Osteoblast (primary cell): ENCODE results near the gene NRN1. TPM values are rescaled to one million over a fixed set of nuclear protein-coding genes. Genes with fewer than 3 reads are reported as not detected.
"Not testable (repeated sequence)": the region's sequence is repeated elsewhere in the genome, so short reads cannot be mapped to it uniquely, and the experiment has no call there.

Experiments used
- DNase-seq: peaks from one replicate; pipeline ENCODE4 v3.0.0; 2011; ENCODE audit warnings: low spot score, mixed read lengths; ENCODE audit not compliant: insufficient read length; ENCODE audit errors: missing footprints
- H2AFZ ChIP-seq: 2 replicates; pipeline ENCODE4 v1.6.0; 2011; ENCODE audit warnings: mild to moderate bottlenecking, low read length
- H3K27ac ChIP-seq: 2 replicates; pipeline ENCODE4 v1.5.1; 2011; ENCODE audit warnings: mild to moderate bottlenecking, low read depth, low read length, moderate library complexity
- H3K27me3 ChIP-seq: 2 replicates; pipeline ENCODE4 v1.6.0; 2012; ENCODE audit warnings: mild to moderate bottlenecking, control low read depth, inconsistent platforms, low read length, moderate library complexity; ENCODE audit not compliant: insufficient read depth
- H3K36me3 ChIP-seq: 2 replicates; pipeline ENCODE4 v1.5.1; 2011; ENCODE audit warnings: mild to moderate bottlenecking, low read length, control low read depth, moderate library complexity; ENCODE audit not compliant: insufficient read depth
- H3K4me1 ChIP-seq: 2 replicates; pipeline ENCODE4 v1.5.1; 2011; ENCODE audit warnings: mild to moderate bottlenecking, low read length, control low read depth, moderate library complexity; ENCODE audit not compliant: insufficient read depth
- H3K4me2 ChIP-seq: 2 replicates; pipeline ENCODE4 v1.6.0; 2011; ENCODE audit warnings: mild to moderate bottlenecking, low read length; ENCODE audit not compliant: insufficient read depth
- H3K4me3 ChIP-seq: fragments of 200-600 bp; sonication (generic); 3 replicates; pipeline ENCODE4 v1.5.1; 2012; ENCODE audit warnings: mild to moderate bottlenecking, low read length, inconsistent platforms; ENCODE audit not compliant: insufficient read depth
- H3K79me2 ChIP-seq: 2 replicates; pipeline ENCODE4 v1.6.0; 2012; ENCODE audit warnings: mild to moderate bottlenecking, low read length, control low read depth, inconsistent platforms; ENCODE audit not compliant: insufficient read depth
- H3K9me3 ChIP-seq: 2 replicates; pipeline ENCODE4 v1.5.1; 2011; ENCODE audit warnings: low read depth, low read length, control low read depth
- H4K20me1 ChIP-seq: 2 replicates; pipeline ENCODE4 v1.6.0; 2012; ENCODE audit warnings: mild to moderate bottlenecking, low read length, control low read depth; ENCODE audit not compliant: insufficient read depth
- total RNA-seq: library from RNA; depleted of rRNA; stranded (reverse); fragments of >200 nt; gene quantifications from 2 replicates; pipeline ENCODE4 v1.2.3, GENCODE V29; 2012
- TF ChIP-seq, protein P1 (sequence below): IDR thresholded peaks from 2 replicates; pipeline ENCODE4 v1.5.1; 2011; ENCODE audit warnings: mild to moderate bottlenecking, low read depth, low read length, moderate library complexity; ENCODE audit errors: extremely low read depth

The NRN1 gene
- total RNA-seq, 1 donor = 56.1 TPM

DNA sequence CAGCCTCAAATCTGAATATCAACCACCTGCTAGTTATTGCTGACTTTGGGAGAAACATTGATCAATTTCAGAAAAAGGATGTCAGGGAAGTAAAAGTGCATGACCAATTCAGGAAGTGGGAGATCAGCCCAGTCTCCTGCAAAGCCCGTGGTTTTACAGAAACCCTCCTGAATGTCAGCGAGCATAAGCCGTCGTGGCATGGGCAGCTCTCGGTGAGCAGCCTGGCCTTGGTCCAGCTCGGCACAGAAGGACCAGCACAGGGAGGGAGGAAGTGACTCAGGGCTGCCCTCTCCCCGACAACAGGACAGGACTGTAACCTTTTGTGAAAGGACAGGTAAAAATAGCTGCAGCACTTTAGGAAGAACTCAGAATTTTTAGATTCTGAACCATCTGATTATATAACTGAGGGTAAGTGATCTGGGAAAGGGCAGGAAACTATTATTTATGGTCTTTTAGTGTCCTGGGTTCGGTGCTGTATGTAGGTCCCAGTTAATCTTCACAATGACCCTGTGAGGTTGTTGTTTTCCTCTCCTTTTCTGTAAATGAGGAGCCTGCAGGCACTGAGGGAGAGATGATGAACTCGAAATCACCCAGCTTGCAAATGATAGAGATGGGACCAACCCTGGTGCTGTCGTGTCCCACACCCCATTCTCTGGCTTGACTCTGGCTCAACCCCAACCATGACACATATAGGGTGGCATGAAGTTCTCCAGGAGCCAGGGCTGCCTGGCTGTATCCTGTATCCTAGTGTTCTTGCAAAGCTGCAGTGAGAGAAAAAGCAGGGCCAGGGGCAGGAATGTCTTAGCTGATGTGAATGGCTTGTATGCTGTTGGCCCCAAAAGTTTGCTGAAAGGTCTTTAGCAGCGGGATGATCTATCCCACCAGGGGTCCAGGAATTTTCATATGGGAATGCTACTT lies 37.6 kb downstream of the NRN1 start:
- Histone ChIP-seq H3K9me3 (no peaks in the 10 kb centered on the region), H4K20me1 (no peaks in the 10 kb centered on the region), H3K4me3 (no peak overlapping the region), H3K27me3 (no peaks in the 10 kb centered on the region), H3K79me2 (no peaks in the 10 kb centered on the region), H2AFZ (peak overlapping the region; percentile 14), H3K4me1 (peaks cover 17% of the 10 kb centered on the region), H3K36me3 (no peaks in the 10 kb centered on the region), H3K4me2 (peak overlapping the region; percentile 71), H3K27ac (no peak overlapping the region)
- TF ChIP-seq, protein P1, sequence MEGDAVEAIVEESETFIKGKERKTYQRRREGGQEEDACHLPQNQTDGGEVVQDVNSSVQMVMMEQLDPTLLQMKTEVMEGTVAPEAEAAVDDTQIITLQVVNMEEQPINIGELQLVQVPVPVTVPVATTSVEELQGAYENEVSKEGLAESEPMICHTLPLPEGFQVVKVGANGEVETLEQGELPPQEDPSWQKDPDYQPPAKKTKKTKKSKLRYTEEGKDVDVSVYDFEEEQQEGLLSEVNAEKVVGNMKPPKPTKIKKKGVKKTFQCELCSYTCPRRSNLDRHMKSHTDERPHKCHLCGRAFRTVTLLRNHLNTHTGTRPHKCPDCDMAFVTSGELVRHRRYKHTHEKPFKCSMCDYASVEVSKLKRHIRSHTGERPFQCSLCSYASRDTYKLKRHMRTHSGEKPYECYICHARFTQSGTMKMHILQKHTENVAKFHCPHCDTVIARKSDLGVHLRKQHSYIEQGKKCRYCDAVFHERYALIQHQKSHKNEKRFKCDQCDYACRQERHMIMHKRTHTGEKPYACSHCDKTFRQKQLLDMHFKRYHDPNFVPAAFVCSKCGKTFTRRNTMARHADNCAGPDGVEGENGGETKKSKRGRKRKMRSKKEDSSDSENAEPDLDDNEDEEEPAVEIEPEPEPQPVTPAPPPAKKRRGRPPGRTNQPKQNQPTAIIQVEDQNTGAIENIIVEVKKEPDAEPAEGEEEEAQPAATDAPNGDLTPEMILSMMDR = no peak
- DNase-seq = peak; percentile 73

GRCh38 chr6:5968036-5968435 lies 38.7 kb downstream of the NRN1 start:
- not testable (repeated sequence) for H3K4me2 ChIP-seq, H4K20me1 ChIP-seq, H3K4me3 ChIP-seq, H3K79me2 ChIP-seq, H3K27me3 ChIP-seq, H3K36me3 ChIP-seq, DNase-seq, H3K9me3 ChIP-seq, H2AFZ ChIP-seq, H3K27ac ChIP-seq
- H3K4me1 ChIP-seq = peaks cover 17% of the 10 kb centered on the region

GRCh38 chr6:5967594-5967993 lies 39.1 kb downstream of the NRN1 start:
- H3K27me3 ChIP-seq = no peaks in the 10 kb centered on the region
- DNase-seq = peak; percentile 51
- H3K4me3 ChIP-seq = no peak overlapping the region
- H3K4me1 ChIP-seq = peaks cover 17% of the 10 kb centered on the region
- no peak overlapping the region for H2AFZ ChIP-seq
- TF ChIP-seq, protein P1 = no peak
- H4K20me1 ChIP-seq = no peaks in the 10 kb centered on the region
- H3K9me3 ChIP-seq = no peaks in the 10 kb centered on the region
- H3K27ac ChIP-seq = no peak overlapping the region
- no peaks in the 10 kb centered on the region for H3K36me3 ChIP-seq
- H3K79me2 ChIP-seq = no peaks in the 10 kb centered on the region
- no peak overlapping the region for H3K4me2 ChIP-seq

GRCh38 chr6:5962794-5963193 lies 43.9 kb downstream of the NRN1 start:
- Histone ChIP-seq H3K79me2 (no peaks in the 10 kb centered on the region), H2AFZ (no peak overlapping the region), H3K27me3 (peaks cover under 1% of the 10 kb centered on the region), H3K4me2 (no peak overlapping the region), H3K4me3 (no peak overlapping the region), H3K4me1 (peaks cover 4% of the 10 kb centered on the region), H3K36me3 (no peaks in the 10 kb centered on the region), H4K20me1 (no peaks in the 10 kb centered on the region), H3K9me3 (no peaks in the 10 kb centered on the region), H3K27ac (no peak overlapping the region)
- TF ChIP-seq, protein P1 = no peak
- no peak for DNase-seq
